Prostate gland (tissue), 2 donors: ENCODE measurements around the gene STIL.

ENCODE experiments used
- POLR2A ChIP-seq: fragments of 450-650 bp; IDR thresholded peaks from one replicate; pipeline ENCODE4 v1.6.1; 2016; ENCODE audit warnings: antibody characterized with exemption, mild to moderate bottlenecking
- TF ChIP-seq, protein P1 (sequence below), 4 experiments: fragments of 200-600 bp in 2 of 4; fragments of 450-650 bp in 2 of 4; sonication (generic) in 2 of 4; IDR thresholded peaks; 1 replicate in 3 of 4; 2 replicates in 1 of 4; pipeline ENCODE4 v1.5.1; 2016 to 2019; ENCODE audit warnings: antibody characterized with exemption in 4 of 4, mild to moderate bottlenecking in 2 of 4, moderate library complexity in 2 of 4

- TF ChIP-seq POLR2A, result no peak
- TF ChIP-seq, protein P1, sequence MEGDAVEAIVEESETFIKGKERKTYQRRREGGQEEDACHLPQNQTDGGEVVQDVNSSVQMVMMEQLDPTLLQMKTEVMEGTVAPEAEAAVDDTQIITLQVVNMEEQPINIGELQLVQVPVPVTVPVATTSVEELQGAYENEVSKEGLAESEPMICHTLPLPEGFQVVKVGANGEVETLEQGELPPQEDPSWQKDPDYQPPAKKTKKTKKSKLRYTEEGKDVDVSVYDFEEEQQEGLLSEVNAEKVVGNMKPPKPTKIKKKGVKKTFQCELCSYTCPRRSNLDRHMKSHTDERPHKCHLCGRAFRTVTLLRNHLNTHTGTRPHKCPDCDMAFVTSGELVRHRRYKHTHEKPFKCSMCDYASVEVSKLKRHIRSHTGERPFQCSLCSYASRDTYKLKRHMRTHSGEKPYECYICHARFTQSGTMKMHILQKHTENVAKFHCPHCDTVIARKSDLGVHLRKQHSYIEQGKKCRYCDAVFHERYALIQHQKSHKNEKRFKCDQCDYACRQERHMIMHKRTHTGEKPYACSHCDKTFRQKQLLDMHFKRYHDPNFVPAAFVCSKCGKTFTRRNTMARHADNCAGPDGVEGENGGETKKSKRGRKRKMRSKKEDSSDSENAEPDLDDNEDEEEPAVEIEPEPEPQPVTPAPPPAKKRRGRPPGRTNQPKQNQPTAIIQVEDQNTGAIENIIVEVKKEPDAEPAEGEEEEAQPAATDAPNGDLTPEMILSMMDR (IDR thresholded peaks at IDR 0.05), result no peak
These were observed 61.2 kb downstream of the STIL start for GRCh38 chr1:47252795-47253194.
